H9 (cell line): Measurements from ENCODE around the gene MT1X. TPM values are rescaled to one million over a fixed set of nuclear protein-coding genes. Genes with fewer than 3 reads are reported as not detected.

Source experiments
- DNase-seq: peaks from one replicate; pipeline ENCODE4 v3.0.0-alpha.2; 2017
- H2AFZ ChIP-seq: one replicate; pipeline ENCODE4 v1.6.1; 2013; ENCODE audit warnings: mild to moderate bottlenecking, low read length, control low read depth, moderate library complexity
- H2AK5ac ChIP-seq: 2 replicates; pipeline ENCODE4 v1.6.1; 2013; ENCODE audit warnings: low read length, control low read depth, mixed read lengths; ENCODE audit not compliant: insufficient read length
- H2BK120ac ChIP-seq: one replicate; pipeline ENCODE4 v1.6.1; 2013; ENCODE audit warnings: low read depth, mild to moderate bottlenecking, low read length, control low read depth, inconsistent platforms; ENCODE audit not compliant: poor library complexity, severe bottlenecking
- H2BK12ac ChIP-seq: 2 replicates; pipeline ENCODE4 v1.6.1; 2013; ENCODE audit warnings: low read length, control low read depth, mixed read lengths, low read depth; ENCODE audit not compliant: insufficient read length
- H2BK15ac ChIP-seq: 2 replicates; pipeline ENCODE4 v1.6.1; 2013; ENCODE audit warnings: low read depth, low read length, control low read depth
- H2BK20ac ChIP-seq: one replicate; pipeline ENCODE4 v1.6.1; 2013; ENCODE audit warnings: low read depth, mild to moderate bottlenecking, low read length, control low read depth, inconsistent platforms; ENCODE audit not compliant: poor library complexity, severe bottlenecking
- H2BK5ac ChIP-seq: 2 replicates; pipeline ENCODE4 v1.6.1; 2013; ENCODE audit warnings: low read length, control low read depth, mixed read lengths; ENCODE audit not compliant: insufficient read length
- H3K14ac ChIP-seq: 2 replicates; pipeline ENCODE4 v1.6.1; 2013; ENCODE audit warnings: low read length, control low read depth; ENCODE audit not compliant: insufficient read depth
- H3K18ac ChIP-seq: 2 replicates; pipeline ENCODE4 v1.6.1; 2013; ENCODE audit warnings: low read depth, mild to moderate bottlenecking, mixed read lengths, low read length, control low read depth; ENCODE audit not compliant: insufficient read length
- H3K23ac ChIP-seq: 2 replicates; pipeline ENCODE4 v1.6.1; 2013; ENCODE audit warnings: low read length, control low read depth, mixed read lengths, low read depth; ENCODE audit not compliant: insufficient read length
- H3K23me2 ChIP-seq: 2 replicates; pipeline ENCODE4 v1.6.1; 2013; ENCODE audit warnings: low read depth, mild to moderate bottlenecking, mixed read lengths, low read length, control low read depth; ENCODE audit not compliant: insufficient read length, poor library complexity, severe bottlenecking
- H3K27ac ChIP-seq: 2 replicates; pipeline ENCODE4 v1.5.1; 2013; ENCODE audit warnings: low read length, control low read depth, mixed read lengths, low read depth; ENCODE audit not compliant: insufficient read length
- H3K27me3 ChIP-seq: 2 replicates; pipeline ENCODE4 v1.6.1; 2013; ENCODE audit warnings: low read length, control low read depth, inconsistent platforms; ENCODE audit not compliant: insufficient read depth
- H3K4ac ChIP-seq: 2 replicates; pipeline ENCODE4 v1.6.1; 2013; ENCODE audit warnings: low read depth, mild to moderate bottlenecking, control low read depth, inconsistent platforms, low read length, moderate library complexity
- H3K4me1 ChIP-seq: 2 replicates; pipeline ENCODE4 v1.6.1; 2013; ENCODE audit warnings: low read length, control low read depth, inconsistent platforms; ENCODE audit not compliant: insufficient read depth
- H3K4me2 ChIP-seq: 2 replicates; pipeline ENCODE4 v1.6.1; 2013; ENCODE audit warnings: low read length, control low read depth, mixed read lengths; ENCODE audit not compliant: insufficient read length, insufficient read depth
- H3K56ac ChIP-seq: 2 replicates; pipeline ENCODE4 v1.6.1; 2013; ENCODE audit warnings: low read depth, mild to moderate bottlenecking, mixed read lengths, low read length, control low read depth; ENCODE audit not compliant: insufficient read length
- H3K79me1 ChIP-seq: 2 replicates; pipeline ENCODE4 v1.6.1; 2013; ENCODE audit warnings: low read depth, mild to moderate bottlenecking, moderate library complexity, low read length, control low read depth, inconsistent platforms; ENCODE audit not compliant: insufficient read depth, poor library complexity, severe bottlenecking
- H3K79me2 ChIP-seq: 2 replicates; pipeline ENCODE4 v1.6.1; 2013; ENCODE audit warnings: low read length, control low read depth, inconsistent platforms; ENCODE audit not compliant: insufficient read depth
- H3K9ac ChIP-seq: 2 replicates; pipeline ENCODE4 v1.6.1; 2013; ENCODE audit warnings: low read length, control low read depth, mixed read lengths; ENCODE audit not compliant: insufficient read length; ENCODE audit errors: extremely low read depth
- H3K9me3 ChIP-seq: one replicate; pipeline ENCODE4 v1.6.1; 2013; ENCODE audit warnings: low read depth, low read length, inconsistent platforms; ENCODE audit not compliant: control insufficient read depth
- H3T11ph ChIP-seq: one replicate; pipeline ENCODE4 v1.6.1; 2013; ENCODE audit warnings: mild to moderate bottlenecking, low read length, control low read depth, inconsistent platforms
- H4K20me1 ChIP-seq: one replicate; pipeline ENCODE4 v1.6.1; 2013; ENCODE audit not compliant: control insufficient read depth, insufficient read length, insufficient read depth
- H4K5ac ChIP-seq: 2 replicates; pipeline ENCODE4 v1.6.1; 2013; ENCODE audit warnings: low read depth, mild to moderate bottlenecking, mixed read lengths, low read length, control low read depth; ENCODE audit not compliant: insufficient read length
- H4K8ac ChIP-seq: replicated peaks from 2 replicates; pipeline ENCODE4 v1.6.1; 2013; ENCODE audit warnings: low read length, control low read depth, mixed read lengths, low read depth; ENCODE audit not compliant: insufficient read length
- H4K91ac ChIP-seq: 2 replicates; pipeline ENCODE4 v1.6.1; 2013; ENCODE audit warnings: low read depth, mild to moderate bottlenecking, moderate library complexity, mixed read lengths, low read length, control low read depth; ENCODE audit not compliant: insufficient read length
- H3K27ac Mint-ChIP-seq, 3 experiments: 2 replicates in 2 of 3; 3 replicates in 1 of 3; pipeline ENCODE4 v1.8.0; 2020 to 2021; ENCODE audit warnings: mixed read lengths in 3 of 3, mild to moderate bottlenecking in 1 of 3, moderate library complexity in 1 of 3
- H3K27me3 Mint-ChIP-seq: 2 replicates; pipeline ENCODE4 v1.8.0; 2021; ENCODE audit warnings: low read depth, mild to moderate bottlenecking, moderate library complexity, mixed read lengths
- H3K36me3 Mint-ChIP-seq, 3 experiments: 2 replicates in 2 of 3; 3 replicates in 1 of 3; pipeline ENCODE4 v1.8.0; 2020 to 2021; ENCODE audit warnings: low read depth in 3 of 3, mixed read lengths in 3 of 3; ENCODE audit not compliant: insufficient read depth in 1 of 3
- H3K4me1 Mint-ChIP-seq, 2 experiments: 2 replicates each; pipeline ENCODE4 v1.8.0; 2020; ENCODE audit warnings: mixed read lengths in 2 of 2
- H3K4me3 Mint-ChIP-seq, 2 experiments: 2 replicates in 1 of 2; 3 replicates in 1 of 2; pipeline ENCODE4 v1.8.0; 2020 to 2021; ENCODE audit warnings: mild to moderate bottlenecking in 2 of 2, mixed read lengths in 2 of 2, moderate library complexity in 1 of 2
- H3K9me3 Mint-ChIP-seq, 2 experiments: 2 replicates in 1 of 2; 3 replicates in 1 of 2; pipeline ENCODE4 v1.8.0; 2020; ENCODE audit warnings: mild to moderate bottlenecking in 2 of 2, mixed read lengths in 2 of 2, moderate library complexity in 1 of 2
- WGBS: extraction: QIAGEN DNeasy Blood & Tissue Kit; methylation state at CpG from one replicate; pipeline ENCODE4 v1.1.7; 2013; ENCODE audit warnings: missing lambda C conversion rate, low lambda C conversion rate, mixed read lengths; ENCODE audit not compliant: insufficient read length; ENCODE audit errors: extremely low coverage; 5-methylcytosine and 5-hydroxymethylcytosine counted together
- total RNA-seq: library from RNA; stranded (reverse); gene quantifications from 2 replicates; pipeline ENCODE4 v1.2.1, GENCODE V29; 2021
- TF ChIP-seq, protein P1 (sequence below): fragments of 200-600 bp; sonication (generic); conservative IDR thresholded peaks from 3 replicates; pipeline ENCODE4 v1.8.0; 2021; ENCODE audit warnings: antibody characterized with exemption, mild to moderate bottlenecking

Gene MT1X
- total RNA-seq, 1 experiment from 2014 or later: 32.1 TPM

- Histone ChIP-seq H2BK120ac (no peak overlapping the region), H2BK5ac (no peak overlapping the region), H4K8ac (no peak overlapping the region), H2BK12ac (no peak overlapping the region), H4K20me1 (no peaks in the 10 kb centered on the region), H3K9me3 (no peaks in the 10 kb centered on the region), H3K4ac (no peak overlapping the region), H3T11ph (no peak overlapping the region), H2AK5ac (no peak overlapping the region), H3K79me2 (no peaks in the 10 kb centered on the region), H3K56ac (no peak overlapping the region), H3K9ac (no peak overlapping the region), H3K23ac (no peak overlapping the region), H3K14ac (no peak overlapping the region), H4K5ac (no peak overlapping the region), H3K23me2 (no peaks in the 10 kb centered on the region), H2BK20ac (no peak overlapping the region), H3K79me1 (no peaks in the 10 kb centered on the region), H3K27me3 (peaks cover 63% of the 10 kb centered on the region; the same call in 1 of the 2 replicates), H4K91ac (no peak overlapping the region), H2AFZ (no peak overlapping the region), H3K18ac (no peak overlapping the region), H3K4me1 (no peaks in the 10 kb centered on the region), H3K27ac (no peak overlapping the region), H3K4me2 (no peak overlapping the region), H2BK15ac (no peak overlapping the region)
- Mint-ChIP-seq H3K4me1 (peaks cover 16 to 29% of the 10 kb centered on the region in 2 experiments), H3K27ac (no peak overlapping the region), H3K36me3 (no peaks in the 10 kb centered on the region), H3K9me3 (no peaks in the 10 kb centered on the region; a peak in 1 of 5 replicates), H3K4me3 (no peak overlapping the region; a peak in 1 of 5 replicates), H3K27me3 (peaks cover 95% of the 10 kb centered on the region)
- TF ChIP-seq, protein P1, sequence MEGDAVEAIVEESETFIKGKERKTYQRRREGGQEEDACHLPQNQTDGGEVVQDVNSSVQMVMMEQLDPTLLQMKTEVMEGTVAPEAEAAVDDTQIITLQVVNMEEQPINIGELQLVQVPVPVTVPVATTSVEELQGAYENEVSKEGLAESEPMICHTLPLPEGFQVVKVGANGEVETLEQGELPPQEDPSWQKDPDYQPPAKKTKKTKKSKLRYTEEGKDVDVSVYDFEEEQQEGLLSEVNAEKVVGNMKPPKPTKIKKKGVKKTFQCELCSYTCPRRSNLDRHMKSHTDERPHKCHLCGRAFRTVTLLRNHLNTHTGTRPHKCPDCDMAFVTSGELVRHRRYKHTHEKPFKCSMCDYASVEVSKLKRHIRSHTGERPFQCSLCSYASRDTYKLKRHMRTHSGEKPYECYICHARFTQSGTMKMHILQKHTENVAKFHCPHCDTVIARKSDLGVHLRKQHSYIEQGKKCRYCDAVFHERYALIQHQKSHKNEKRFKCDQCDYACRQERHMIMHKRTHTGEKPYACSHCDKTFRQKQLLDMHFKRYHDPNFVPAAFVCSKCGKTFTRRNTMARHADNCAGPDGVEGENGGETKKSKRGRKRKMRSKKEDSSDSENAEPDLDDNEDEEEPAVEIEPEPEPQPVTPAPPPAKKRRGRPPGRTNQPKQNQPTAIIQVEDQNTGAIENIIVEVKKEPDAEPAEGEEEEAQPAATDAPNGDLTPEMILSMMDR: no peak
- DNase-seq: no peak
- WGBS: no CpG with 5 or more reads among the region's 1 CpG
Measured at GRCh38 chr16:56645311-56645710, 37.0 kb upstream of the MT1X start.
